Ascending aorta (tissue), 2 donors: ENCODE results near the gene STAT4. TPM values are rescaled to one million over a fixed set of nuclear protein-coding genes. Genes with fewer than 3 reads are reported as not detected.

Source experiments
- DNase-seq, 2 donors: peaks; one replicate each; pipeline ENCODE4 v3.0.0-alpha.2; 2019; ENCODE audit warnings: low spot score in 2 of 2
- H3K27ac ChIP-seq, 2 donors: fragments of 200-600 bp; sonication (generic); one replicate each; pipeline ENCODE4 v1.5.1; 2016 to 2017; ENCODE audit warnings: mild to moderate bottlenecking in 1 of 2
- H3K27me3 ChIP-seq: fragments of 200-600 bp; sonication (generic); one replicate; pipeline ENCODE4 v1.5.1; 2017
- H3K36me3 ChIP-seq, 2 donors: fragments of 200-600 bp; sonication (generic); one replicate each; pipeline ENCODE4 v1.5.1; 2016
- H3K4me1 ChIP-seq, 2 donors: fragments of 200-600 bp; sonication (generic); one replicate each; pipeline ENCODE4 v1.5.1; 2016 to 2017; ENCODE audit warnings: mild to moderate bottlenecking in 1 of 2
- H3K4me3 ChIP-seq, 2 donors: fragments of 200-600 bp; sonication (generic); one replicate each; pipeline ENCODE4 v1.5.1; 2016 to 2017; ENCODE audit warnings: mild to moderate bottlenecking in 1 of 2
- H3K9me3 ChIP-seq, 2 donors: fragments of 200-600 bp; sonication (generic); one replicate each; pipeline ENCODE4 v1.5.1; 2016
- intact Hi-C: fragments of 100-400 bp; cut with DNase I; formaldehyde crosslinking; loops from one replicate; pipeline ENCODE4 v1.15.1; 2023
- total RNA-seq: library from RNA; depleted of rRNA; stranded (reverse); fragments of >200 nt; gene quantifications from one replicate; pipeline ENCODE4 v1.1.0, GENCODE V29; 2016
- TF ChIP-seq, protein P1 (sequence below), 3 experiments: fragments of 200-600 bp in 2 of 3; fragments of 450-650 bp in 1 of 3; sonication (generic) in 2 of 3; IDR thresholded peaks; one replicate each; pipeline ENCODE4 v1.5.1; 2016 to 2019; ENCODE audit warnings: antibody characterized with exemption in 3 of 3, mild to moderate bottlenecking in 1 of 3, moderate library complexity in 1 of 3

Gene STAT4
- total RNA-seq, 1 donor from 2014 or later = 0.85 TPM

DNA sequence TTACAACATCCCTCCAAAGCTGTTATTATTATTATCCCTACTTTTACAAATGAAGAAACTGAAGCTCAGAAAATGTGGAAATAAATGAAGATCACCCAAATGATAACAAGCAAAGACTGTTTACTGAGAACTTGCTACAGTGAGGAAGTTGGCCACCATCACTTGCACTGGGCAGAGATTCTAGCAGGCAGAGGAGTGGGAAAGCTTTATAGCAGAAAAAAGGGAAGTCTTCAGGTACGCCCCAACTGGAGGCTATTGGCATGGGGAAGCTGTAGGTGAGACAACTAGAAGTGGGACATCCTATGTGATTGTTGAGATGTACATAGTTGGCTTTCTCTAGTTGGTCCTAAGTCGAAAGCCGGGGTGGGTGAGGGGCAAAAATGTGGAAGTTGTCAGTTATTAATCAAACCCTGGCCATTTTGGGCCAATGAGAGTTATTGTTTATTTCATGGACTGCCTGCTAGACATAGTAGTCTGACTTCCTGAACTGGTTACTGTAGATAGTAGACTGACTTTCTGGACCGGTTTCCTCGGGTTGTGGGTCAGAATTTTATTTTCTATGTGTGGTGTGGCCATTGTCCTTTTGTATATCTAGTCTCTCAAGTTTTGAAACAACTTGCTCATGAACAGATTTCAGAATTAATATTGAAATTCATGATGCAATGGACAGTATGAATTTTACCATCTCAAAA, 40.2 kb upstream of the STAT4 start:
- TF ChIP-seq, protein P1, sequence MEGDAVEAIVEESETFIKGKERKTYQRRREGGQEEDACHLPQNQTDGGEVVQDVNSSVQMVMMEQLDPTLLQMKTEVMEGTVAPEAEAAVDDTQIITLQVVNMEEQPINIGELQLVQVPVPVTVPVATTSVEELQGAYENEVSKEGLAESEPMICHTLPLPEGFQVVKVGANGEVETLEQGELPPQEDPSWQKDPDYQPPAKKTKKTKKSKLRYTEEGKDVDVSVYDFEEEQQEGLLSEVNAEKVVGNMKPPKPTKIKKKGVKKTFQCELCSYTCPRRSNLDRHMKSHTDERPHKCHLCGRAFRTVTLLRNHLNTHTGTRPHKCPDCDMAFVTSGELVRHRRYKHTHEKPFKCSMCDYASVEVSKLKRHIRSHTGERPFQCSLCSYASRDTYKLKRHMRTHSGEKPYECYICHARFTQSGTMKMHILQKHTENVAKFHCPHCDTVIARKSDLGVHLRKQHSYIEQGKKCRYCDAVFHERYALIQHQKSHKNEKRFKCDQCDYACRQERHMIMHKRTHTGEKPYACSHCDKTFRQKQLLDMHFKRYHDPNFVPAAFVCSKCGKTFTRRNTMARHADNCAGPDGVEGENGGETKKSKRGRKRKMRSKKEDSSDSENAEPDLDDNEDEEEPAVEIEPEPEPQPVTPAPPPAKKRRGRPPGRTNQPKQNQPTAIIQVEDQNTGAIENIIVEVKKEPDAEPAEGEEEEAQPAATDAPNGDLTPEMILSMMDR (IDR thresholded peaks at IDR 0.05) = no peak
- no peaks in the 10 kb centered on the region for H3K27me3 ChIP-seq
- H3K9me3 ChIP-seq = no peaks in the 10 kb centered on the region
- no peak overlapping the region for H3K4me3 ChIP-seq
- no peaks in the 10 kb centered on the region for H3K4me1 ChIP-seq
- no peak overlapping the region for H3K27ac ChIP-seq
- DNase-seq = no peak
- intact Hi-C loops = no loop called here
- H3K36me3 ChIP-seq = no peaks in the 10 kb centered on the region

DNA sequence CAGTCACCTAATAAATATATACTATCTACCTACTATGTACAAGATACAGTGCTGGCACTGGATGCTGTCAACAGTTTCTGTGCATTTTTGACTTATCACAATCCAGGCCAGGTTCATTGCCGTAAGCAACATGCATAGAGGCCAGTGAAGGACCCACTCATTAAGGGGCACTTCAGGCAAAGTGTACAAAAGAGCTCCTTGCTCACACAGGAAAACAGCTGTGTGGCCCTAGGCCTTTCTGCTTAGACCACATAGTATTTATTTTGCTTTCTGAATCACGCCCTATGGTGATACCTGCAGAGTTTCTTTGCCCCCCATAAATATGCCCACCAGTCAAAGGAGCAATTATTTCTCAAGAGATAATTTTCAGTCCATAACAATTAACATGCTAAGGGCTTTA, 39.6 kb upstream of the STAT4 start:
- Histone ChIP-seq H3K27me3 (no peaks in the 10 kb centered on the region), H3K4me1 (no peaks in the 10 kb centered on the region), H3K9me3 (no peaks in the 10 kb centered on the region), H3K36me3 (no peaks in the 10 kb centered on the region), H3K4me3 (no peak overlapping the region), H3K27ac (no peak overlapping the region)
- intact Hi-C loops = no loop called here
- TF ChIP-seq, protein P1 (IDR thresholded peaks at IDR 0.05) = no peak
- DNase-seq = no peak

DNA sequence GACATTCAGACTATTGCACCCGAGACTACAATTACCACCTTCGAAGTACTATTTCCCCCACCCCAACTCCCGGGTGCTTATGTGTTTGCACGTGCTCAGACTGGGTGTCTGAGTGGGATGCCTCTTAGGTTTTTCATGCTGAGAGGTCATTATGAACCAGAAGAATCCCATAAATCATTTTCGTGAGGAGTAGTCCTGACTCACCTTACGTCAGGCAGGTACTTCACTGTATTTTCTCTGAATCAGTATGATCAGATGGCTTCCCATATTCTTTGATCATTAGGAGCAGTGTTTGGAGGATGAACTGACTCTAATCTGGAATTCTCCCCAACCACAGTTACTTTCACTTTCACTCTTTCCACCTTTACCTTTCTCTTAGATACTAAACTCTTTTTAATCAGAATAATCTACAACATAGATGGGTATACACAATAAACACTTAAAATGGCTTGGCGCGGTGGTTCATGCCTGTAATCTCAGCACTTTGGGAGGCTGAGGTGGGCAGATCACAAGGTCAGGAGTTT, 38.4 kb upstream of the STAT4 start:
- H3K36me3 ChIP-seq = no peaks in the 10 kb centered on the region
- no peak overlapping the region for H3K27ac ChIP-seq
- H3K4me3 ChIP-seq = no peak overlapping the region
- H3K4me1 ChIP-seq = peaks cover 0 to under 1% of the 10 kb centered on the region in 2 donors
- TF ChIP-seq, protein P1 (IDR thresholded peaks at IDR 0.05) = no peak
- H3K27me3 ChIP-seq = no peaks in the 10 kb centered on the region
- intact Hi-C loops = no loop called here
- H3K9me3 ChIP-seq = no peaks in the 10 kb centered on the region
- DNase-seq = no peak

DNA sequence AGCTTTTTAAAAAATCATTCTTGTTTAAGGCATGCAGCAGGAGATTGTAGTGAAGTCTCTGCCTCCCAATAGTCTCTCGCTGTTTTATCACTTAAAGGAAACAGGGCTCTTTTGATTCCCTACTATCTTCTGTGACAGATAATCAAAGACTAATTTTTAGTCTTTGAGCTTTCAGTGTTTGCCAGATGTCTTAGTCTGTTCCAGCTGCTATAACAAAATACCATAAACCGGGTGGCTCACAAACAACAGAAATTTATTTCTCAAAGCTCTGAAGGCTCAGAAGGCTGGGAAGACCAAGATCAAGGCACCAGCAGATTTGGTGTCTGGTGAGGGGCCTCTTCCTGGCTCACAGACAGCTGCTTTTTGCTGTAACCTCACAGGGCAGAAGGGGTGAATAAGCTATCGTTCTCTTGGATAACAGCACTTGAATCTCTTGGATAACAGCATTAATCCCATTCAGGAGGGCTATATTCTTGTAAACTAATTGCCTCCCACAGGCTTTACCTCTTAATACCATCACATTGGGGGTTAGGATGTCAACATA, 37.8 kb upstream of the STAT4 start:
- intact Hi-C loops = no loop called here
- peaks cover 0 to 5% of the 10 kb centered on the region in 2 donors for H3K4me1 ChIP-seq
- DNase-seq = no peak
- H3K4me3 ChIP-seq = no peak overlapping the region
- no peaks in the 10 kb centered on the region for H3K36me3 ChIP-seq
- no peaks in the 10 kb centered on the region for H3K9me3 ChIP-seq
- H3K27ac ChIP-seq = no peak overlapping the region
- H3K27me3 ChIP-seq = no peaks in the 10 kb centered on the region
- TF ChIP-seq, protein P1 (IDR thresholded peaks at IDR 0.05) = no peak

DNA sequence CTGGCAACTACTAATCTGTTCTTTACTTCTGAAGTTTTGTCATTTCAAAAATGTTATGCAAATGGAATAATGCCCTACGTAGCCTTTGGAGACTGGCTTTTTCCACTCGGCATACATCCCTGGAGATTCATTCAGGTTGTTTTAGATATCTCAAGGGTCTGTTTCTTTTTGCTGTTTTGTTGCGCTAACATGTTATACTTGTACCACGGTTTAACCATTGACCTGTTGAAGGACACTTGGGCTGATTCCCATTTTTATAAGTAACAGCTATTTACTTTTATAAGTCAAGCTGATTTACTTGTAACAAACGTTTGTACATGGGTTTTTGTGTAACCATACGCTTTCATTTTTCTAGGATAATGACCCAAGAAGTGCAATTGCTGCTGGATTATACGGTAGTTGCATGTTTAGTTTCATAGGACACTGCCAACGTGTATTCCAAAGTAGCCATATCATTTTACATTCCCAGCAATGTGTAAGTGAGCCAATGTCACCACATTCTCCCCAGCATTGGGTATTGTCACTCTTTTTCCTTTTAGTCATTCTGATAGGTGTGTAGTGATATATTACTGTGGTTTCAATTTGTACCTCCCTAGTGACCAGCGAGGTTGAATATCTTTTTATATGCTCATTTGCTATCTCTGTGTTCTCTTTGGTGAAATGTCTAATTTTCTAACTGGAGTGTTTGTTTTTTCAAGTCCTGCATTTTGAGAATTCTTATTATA, 36.5 kb upstream of the STAT4 start:
- no peaks in the 10 kb centered on the region for H3K27me3 ChIP-seq
- no peak overlapping the region for H3K4me3 ChIP-seq
- intact Hi-C loops = no loop called here
- no peaks in the 10 kb centered on the region for H3K36me3 ChIP-seq
- no peak for DNase-seq
- no peak overlapping the region for H3K27ac ChIP-seq
- H3K4me1 ChIP-seq = peaks cover 0 to 12% of the 10 kb centered on the region in 2 donors
- no peaks in the 10 kb centered on the region for H3K9me3 ChIP-seq
- TF ChIP-seq, protein P1 (IDR thresholded peaks at IDR 0.05) = no peak
